ENCODE data around the gene TENM4.

TENM4 gene

DNA sequence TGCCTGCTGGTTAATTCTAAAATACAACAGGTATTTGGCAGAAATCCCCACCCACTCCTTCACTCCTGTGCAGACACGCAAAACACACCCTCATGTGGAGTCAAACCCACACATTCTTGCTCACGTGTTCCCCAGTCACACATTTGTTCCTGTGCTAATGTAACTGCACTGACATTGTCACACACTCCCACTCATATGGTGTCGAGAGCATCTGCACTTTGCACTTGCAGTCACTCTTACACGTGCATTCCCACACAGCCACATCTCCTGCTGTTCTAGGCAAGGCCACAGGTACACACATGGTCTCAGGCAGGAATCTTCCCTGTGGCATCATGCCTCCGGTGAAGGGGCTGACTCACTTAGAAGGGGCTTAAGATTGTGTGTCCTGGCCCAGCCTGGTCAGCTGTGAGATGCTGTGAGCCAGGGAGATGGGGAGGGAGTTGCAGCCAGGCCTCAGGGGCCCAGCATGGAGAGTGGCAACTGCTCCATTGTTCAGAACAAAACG, 395.0 kb downstream of the TENM4 start:
- DNase-seq: no peak

DNA sequence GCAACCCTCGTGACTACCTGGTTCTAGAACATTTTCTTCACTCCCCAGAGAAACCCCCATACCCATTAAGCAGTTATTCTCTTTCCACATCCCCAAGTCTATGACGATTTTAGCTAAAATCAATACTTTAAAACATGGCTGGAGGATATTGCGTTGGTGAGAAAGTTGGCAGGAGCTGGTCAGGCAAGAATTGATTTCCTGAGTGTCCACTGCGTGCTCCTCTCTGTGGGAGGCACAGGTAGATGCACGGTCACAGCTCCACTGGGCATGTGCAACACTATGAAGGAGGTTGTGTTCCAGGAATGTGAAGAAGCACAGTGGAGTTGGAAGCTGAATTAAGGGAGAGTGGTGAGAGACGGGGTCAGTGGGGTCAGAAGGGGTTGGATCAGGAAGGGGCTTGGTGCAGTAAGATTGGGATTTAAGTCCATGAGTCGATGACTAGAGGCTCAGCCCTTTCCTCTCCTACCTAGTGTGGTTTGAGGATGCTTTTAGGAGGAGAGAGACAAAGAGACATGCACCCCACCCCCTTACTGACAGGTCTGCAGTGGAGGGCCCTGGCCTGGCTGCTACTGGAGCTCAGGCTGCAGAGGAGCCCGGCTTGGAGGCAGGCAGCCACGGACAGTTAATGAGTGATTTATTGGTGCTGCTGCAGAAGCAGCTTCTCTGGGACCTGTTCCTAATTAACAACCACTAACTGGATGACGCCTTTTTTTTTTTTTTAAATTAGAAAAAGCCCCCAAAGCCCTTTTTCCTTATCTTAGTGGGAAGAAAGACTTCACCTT, 395.6 kb downstream of the TENM4 start:
- no peak for DNase-seq

DNA sequence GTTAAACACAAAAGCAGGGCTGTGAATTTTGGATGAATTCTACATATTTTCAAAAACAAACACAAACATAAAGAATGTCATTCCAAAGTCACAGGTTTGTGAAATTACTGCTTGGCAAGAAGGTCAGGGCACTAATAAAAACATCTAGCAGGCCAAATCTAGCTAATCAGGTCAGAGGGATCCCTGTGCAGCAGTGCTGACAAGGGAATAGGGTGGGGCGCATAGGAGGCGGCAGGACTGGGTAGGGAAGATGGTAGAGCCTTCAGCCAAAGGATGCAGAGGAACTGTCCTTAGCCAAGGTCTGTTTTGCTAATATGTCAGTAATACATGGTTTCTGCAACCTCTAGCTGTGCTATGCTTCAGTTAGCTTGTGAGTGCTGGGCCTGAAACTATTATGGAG, 396.6 kb downstream of the TENM4 start:
- DNase-seq: no peak

DNA sequence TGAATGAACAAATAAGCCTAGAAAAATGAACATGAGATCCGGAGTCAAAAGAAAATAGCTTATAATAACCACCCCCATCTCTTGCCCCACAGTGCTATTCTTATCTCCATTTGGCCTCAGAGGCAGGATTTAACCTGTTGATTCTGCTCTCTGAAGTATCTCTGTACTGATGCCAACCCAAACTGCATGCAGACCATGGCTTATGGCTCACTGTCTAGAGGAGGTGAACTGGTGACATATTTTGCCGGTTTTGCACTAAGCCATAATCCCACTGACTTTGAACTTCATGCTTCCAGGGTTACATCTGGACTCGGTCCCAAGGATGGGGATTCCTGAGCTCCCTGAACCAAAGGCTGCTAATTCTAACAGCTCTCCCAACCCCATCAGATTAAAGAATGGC, 397.1 kb downstream of the TENM4 start:
- no peak for DNase-seq

DNA sequence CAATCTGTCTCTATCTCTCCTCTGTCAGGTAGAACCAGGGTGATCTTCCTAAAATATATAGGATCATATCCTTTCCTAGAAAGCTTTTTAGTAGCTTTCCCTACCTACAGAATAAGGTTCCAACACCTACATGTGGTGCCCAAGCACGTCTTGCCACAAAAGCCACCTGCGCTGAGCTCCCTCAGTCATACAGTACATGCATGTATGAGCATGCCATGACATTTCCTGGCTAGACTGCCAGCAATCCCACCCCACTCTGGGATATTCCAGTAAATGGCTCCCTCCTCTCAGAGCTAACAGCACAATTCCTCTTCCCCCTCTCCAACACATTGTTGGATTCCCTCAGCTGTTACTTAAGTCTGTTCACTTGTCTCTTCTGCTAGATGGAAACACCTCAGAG, 398.0 kb downstream of the TENM4 start:
- no peak for DNase-seq

DNA sequence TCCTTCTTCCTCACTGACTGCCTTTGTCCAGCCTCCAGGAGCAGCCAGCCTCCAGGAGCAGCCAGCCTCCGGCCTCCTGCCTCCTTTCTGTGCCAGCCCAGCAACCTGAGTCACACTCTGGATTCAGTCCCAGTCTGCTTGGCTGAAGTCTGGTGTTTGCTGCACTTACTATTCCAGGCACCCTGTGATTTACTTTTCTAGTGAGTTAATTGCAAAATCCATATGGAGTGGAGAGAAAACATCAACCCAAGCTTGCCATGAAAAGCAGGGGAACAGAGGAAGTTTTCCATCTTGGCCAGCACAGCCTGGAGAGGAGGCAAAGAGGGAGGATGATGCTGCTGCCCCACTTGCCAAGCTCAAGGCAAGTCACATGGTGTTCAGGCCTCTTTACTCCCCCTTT, 400.5 kb downstream of the TENM4 start:
- DNase-seq: no peak

DNA sequence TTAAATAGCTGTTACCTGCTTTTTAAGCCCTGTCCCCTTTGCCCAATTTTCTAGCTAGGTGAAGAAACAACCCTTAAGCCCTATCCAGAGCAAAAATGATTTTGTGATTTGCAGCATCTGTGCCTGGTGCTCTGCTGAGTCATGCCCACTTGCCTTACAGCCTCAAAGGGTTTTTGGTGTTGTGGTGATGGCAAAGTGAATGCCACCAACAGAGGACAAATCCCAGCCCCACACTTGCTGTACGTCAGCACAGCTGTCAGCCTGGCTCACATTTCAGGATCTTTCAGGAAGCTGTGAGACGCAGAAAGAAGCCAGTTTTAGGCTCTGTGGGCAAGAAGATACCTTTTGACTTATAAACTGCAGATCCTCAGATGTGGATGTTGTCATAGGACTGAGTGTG, 401.7 kb downstream of the TENM4 start:
- no peak for DNase-seq

DNA sequence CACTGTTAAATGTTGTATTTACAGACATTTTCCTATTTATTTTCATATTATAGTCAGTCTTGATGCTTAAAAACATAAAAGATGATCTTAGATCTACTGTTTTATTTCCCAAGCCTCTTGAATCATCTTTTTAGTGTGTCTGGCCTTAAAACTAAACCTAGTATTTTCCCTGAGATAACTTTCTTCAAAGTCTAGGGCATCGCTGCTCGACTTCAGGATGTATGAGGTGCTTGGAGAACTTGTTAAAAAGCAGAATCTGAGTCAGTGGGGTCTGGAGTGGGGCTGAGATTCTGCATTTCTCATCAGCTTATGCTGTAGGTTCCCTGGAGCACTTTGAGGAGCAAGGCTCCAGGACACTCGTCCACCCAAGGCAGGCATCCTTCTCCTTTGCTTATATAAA, 404.9 kb downstream of the TENM4 start:
- DNase-seq: no peak

DNA sequence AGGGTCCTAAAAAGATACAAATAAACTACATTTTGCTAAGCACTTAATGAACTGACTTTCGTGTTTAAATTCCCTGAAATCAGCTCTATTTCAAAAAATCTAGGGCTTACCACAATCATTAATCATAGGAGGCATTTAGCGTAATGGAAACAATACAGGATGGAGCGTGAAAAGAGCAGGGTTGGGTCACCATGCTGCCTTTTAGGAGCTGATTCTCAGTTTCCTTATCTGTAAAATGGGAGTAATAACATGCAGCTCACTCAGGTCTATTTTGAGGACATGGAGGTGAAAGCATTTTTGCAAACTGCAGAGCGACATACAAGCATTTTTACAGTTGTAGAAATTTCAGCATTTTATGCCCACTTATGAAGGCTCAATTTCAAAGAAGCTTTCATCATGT, 407.0 kb downstream of the TENM4 start:
- no peak for DNase-seq

DNA sequence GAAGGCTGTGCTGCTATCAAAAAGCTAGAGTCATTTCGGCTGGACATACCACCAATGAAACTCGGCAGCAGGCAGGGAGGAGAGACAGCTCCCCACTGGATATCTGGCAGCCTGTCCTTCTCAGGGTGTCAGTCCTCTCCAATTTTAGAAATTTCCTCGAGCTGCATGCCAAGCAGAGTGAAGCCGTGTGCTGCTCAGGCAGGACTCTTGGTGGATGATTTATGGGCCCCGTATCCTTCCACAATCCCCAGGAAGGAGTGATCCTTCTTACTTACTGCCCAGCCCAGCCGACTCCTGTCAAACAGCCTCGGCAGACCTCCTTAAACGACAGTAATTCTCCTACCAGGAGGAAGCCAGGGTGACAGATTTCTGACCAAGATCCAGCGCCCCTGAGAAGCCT, 410.4 kb downstream of the TENM4 start:
- no peak for DNase-seq

DNA sequence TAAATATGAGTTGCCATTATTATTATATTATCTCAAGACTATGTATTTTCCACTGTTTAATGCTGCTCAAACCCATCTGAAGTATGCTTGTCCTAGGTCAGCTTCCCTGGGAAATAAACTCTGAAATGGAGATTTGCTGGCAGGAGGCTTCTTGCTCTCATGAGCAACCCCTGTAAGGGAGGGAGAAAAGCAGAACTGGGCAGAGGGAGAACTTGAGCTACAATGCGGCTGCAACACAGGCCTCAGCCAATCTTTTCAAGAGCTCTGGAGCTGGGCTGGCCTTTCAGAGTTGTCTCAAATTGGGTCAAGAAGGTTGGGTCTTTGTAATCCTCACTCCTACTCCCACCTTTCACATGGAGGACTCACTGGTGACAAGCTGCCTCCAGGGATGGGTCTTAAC, 412.6 kb downstream of the TENM4 start:
- DNase-seq: no peak

DNA sequence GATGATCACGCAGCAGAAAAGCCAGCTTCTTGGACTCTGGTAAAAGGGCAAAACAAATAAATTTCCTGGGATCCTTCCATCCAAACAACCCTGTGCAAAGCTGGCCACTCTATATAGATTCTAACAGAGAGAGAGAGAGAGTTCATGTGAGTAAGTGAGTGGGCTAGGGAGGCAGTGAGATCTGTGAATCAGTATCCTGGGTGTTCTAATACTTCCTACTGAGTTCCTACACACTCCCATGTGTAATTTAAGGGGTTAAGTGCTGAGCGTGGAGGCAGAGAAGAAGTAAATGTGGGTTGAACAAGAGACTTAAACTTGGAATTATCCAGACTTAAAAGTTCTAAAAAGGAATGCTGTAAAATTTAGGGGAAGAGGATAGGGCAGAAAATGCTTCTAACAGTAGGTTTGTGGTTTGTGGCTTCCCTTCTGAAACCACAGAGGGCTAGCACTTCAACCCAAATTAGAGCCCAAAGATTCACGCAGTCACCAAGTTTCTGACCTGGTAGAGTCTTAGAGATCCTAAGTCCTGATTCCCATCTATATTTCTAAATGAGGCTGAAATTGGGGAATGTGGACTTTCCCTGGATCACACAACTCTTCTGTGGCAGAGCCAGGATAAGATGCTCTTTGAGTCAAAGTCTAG, 413.9 kb downstream of the TENM4 start:
- DNase-seq: no peak

DNA sequence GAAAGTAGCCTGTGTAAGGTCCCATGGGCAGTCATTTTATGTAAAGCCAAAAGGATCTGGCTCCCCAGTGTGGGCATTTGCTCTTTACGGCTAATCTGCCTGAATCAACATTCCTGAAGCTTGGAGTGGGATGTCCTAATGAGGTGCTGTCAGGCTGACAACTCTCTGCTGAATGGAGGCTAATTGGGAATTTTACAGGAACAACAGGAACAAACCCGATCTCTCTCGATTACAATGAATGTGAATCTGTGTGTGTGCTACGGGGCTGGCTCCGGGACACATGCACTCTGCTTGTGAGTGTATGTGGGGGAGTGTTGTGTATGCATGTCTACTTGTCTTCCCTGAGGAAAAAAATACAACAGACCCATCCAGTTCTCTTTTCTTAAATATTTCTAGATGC, 415.2 kb downstream of the TENM4 start:
- no peak for DNase-seq

DNA sequence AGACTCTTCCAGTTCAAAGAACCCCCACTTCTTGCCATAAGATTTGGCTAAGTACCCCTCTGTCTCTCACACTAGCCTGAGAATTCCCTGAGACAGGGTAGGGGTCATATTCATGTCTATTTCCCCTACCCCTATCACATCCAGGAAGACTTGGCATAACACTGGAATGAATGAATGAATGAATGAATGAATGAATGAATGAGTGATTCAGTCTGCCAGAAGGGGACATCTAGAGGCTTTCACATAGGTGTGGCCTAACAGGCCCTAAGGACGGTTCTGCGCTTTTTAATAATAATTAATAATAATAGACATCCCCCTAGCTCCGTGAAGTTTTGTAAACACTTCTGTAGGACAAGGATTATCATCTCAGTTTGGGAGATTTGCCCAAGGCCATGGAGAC, 415.7 kb downstream of the TENM4 start:
- no peak for DNase-seq

DNA sequence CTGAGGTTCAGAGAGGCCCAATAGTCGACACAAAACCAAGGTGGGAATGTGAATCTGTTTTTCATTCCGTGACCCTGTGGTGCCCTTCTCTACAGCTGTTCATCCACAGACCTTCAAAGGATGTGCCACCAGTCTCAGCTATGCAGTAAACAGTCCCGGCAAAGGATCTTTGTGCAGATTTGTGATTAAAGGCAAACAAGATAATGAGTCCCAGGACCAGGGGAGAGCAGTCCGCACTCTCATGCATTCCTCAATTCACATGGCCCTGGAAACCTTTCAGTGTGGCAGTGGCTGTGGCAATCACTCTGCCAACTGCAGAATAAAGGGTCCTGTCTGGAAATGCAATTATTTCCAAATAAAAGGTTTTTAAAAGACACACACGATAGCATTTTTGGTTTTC, 418.6 kb downstream of the TENM4 start:
- no peak for DNase-seq

DNA sequence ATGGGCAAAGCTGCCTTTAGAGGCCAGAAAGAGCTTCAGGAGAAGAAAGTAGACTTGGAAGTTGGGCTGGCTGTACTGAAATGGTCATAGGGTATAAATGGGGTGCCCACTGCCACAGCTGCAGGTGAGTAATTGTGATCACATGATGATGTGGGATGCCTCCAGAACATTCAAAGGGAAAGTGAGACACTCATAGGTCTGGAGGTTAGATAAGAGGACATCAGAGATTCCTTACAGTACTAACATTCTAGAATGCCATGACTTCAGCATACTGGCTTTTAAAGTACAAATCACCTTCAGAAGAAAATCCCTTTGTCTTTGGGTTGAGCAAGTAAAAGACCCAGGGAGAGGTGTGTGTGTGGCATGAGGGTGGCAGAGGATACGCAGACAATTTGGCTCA, 419.2 kb downstream of the TENM4 start:
- no peak for DNase-seq

DNA sequence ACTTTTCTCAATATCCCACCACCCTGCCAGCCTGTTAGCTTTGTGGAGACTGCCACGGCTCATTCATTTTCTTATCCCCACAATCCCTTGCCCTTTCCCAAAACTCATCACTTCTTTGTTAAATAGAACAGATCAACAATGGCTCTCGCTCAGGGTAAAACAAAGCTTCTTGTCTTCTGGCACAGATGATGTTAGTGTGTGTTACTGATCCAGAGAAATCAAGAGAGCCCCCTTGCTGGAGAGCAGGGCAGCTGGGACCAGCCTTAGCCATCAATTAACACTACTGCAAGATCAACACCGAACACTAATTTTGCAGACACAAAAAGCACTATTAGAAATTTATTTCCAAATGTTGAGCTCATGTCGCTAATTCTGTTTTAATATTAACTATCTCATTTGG, 420.9 kb downstream of the TENM4 start:
- no peak for DNase-seq

DNA sequence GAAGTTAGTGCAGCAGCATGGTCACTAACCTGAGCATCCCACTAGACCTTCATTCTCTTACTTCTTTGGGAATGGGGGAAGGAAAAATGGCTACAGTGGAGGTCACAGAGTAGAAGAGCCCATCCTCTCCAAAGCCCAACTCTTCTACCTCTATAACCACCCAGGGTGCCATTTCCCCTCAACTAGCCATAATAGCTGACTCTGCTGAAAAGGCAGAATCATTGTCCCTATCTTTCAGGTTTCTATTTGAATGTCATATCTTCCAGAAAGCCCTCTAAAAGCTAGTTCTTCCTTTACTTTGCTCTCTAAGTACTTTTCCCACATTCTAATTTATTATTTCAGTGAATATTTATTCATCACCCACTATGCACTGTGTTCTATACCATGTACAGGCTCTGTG, 421.6 kb downstream of the TENM4 start:
- no peak for DNase-seq

DNA sequence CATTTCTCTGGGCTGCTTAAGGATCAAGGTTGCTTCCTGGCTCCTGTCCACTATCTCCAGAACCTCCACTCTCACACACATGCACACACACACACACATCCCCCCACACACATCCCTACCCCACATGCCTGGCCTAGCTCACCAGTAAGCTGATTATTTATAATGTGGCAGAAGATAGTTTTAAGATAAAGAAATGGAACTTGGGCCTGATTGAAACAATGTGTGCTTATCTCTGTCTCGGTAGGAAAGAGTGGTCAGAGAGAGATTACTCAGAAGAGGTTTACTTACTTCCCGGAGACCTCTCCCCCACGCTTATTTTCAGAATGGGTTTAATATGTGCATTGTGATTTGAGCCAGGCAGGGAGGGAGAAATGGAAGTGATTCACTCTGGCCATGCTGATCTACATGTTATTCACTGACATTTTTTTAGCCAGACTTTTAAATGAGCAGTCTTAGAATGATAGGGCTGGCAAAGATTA, 422.4 kb downstream of the TENM4 start:
- no peak for DNase-seq

DNA sequence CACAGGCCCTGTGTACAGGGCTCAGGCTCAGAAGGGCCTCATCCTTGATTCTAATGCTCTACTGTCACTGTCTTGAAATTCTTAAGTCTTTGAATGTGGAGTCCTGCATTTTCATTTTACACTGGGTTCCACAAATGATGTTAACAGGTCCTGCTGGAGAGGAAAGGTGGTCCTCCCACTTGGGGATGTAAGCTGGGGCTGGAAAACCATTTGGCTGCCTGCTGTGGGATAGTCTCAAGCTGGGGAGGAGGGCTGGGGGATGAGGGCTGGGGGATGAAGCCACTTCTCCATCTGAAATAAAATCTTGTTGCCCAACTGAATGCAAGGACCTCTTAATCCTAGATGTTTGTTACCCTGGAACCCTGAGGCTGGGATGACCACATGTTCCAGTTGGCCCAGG, 423.0 kb downstream of the TENM4 start:
- no peak for DNase-seq

DNA sequence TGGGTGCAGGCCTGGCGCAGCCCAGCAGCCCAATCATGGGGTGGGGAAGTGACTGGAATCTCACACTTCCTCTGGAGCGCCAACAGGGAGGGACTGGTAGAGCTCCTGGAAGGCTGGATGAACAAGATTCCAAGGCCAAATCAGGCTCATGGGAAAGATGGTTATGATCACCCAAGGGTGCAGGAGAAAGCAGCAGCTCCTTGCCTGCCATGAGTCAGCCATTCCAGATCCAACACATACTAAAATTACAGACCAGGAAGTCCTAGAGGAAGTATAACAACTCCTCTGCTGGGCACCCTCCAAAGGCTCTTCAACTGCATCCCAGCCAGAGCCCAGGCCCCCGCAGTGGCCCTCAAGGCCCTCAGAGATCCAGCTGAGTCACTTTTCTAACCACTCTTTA, 427.3 kb downstream of the TENM4 start:
- no peak for DNase-seq

DNA sequence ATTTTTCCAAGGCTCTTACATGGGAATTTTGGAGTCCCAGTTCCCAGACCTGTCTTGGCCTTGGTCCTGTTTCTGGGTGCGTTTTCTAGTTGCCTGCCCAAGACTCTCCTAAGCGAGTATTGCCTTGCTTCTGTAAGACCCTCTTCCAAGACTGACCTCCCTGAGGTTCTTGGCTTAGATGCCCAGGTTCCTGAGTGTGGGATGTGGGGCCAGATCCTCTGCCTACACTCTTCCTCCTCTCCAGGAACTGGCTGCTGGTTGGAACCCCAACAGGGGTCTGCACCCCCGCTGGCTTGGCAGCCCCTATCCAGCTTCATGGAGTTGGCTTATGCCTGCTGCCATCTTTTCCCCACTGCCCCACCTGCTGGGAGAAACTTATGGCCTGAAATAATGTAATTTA, 429.5 kb downstream of the TENM4 start:
- no peak for DNase-seq

DNA sequence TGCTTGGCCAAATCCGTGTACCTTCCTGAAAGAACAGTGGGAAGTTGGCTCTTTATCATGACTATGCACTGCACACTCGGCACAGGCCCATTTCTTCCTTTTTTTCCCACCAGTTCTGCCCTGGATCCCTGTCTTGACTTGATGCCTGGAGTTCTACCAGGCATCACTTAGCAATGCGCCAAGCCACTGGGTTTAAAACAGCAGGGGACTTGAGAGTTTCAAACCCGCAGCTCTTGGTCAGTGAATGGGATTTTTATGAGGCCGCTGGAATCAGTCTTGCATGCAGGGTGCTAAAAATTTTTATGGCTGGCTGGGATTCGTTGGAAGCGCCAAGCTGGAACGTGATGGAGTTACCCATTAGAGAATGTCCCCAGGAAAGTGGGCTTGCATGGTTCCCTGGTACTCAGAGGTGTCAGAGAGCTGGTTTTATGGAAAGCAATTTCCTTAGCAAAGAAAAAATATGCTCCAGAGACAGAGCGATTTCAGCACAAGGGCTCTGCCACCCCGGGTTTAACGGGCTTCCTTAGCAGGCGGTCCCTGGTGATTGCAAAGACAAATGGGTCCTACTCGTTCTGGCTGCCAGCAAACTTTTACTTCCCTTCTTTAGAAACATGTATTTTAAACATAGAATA, 432.9 kb downstream of the TENM4 start:
- no peak for DNase-seq

DNA sequence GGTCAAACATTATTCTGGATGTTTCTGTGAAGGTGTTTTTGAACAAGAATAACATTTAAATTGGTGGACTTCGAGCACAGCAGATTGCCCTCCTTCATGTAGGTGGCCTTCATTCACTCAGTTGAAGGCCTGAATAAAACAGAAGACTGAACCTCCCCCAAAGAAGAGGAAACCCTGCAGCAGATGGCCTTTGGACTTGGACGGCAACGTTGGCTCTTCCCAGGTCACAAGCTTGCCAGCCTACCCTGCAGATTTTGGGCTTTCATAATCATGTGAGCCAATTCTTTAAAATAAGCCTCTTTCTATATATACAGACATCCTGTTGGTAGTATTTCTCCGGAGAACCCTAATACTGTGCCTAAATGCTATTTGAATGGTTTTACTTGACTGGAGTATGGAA, 434.0 kb downstream of the TENM4 start:
- no peak for DNase-seq

Measured in NCI-H1694 (cell line).